H9 (cell line): ENCODE data around the gene CTDSPL. TPM values are rescaled to one million over a fixed set of nuclear protein-coding genes. Genes with fewer than 3 reads are reported as not detected.

ENCODE experiments used
- DNase-seq: peaks from one replicate; pipeline ENCODE4 v3.0.0-alpha.2; 2017
- H2AFZ ChIP-seq: one replicate; pipeline ENCODE4 v1.6.1; 2013; ENCODE audit warnings: mild to moderate bottlenecking, low read length, control low read depth, moderate library complexity
- H2AK5ac ChIP-seq: 2 replicates; pipeline ENCODE4 v1.6.1; 2013; ENCODE audit warnings: low read length, control low read depth, mixed read lengths; ENCODE audit not compliant: insufficient read length
- H2BK120ac ChIP-seq: one replicate; pipeline ENCODE4 v1.6.1; 2013; ENCODE audit warnings: low read depth, mild to moderate bottlenecking, low read length, control low read depth, inconsistent platforms; ENCODE audit not compliant: poor library complexity, severe bottlenecking
- H2BK12ac ChIP-seq: 2 replicates; pipeline ENCODE4 v1.6.1; 2013; ENCODE audit warnings: low read length, control low read depth, mixed read lengths, low read depth; ENCODE audit not compliant: insufficient read length
- H2BK15ac ChIP-seq: 2 replicates; pipeline ENCODE4 v1.6.1; 2013; ENCODE audit warnings: low read depth, low read length, control low read depth
- H2BK20ac ChIP-seq: one replicate; pipeline ENCODE4 v1.6.1; 2013; ENCODE audit warnings: low read depth, mild to moderate bottlenecking, low read length, control low read depth, inconsistent platforms; ENCODE audit not compliant: poor library complexity, severe bottlenecking
- H2BK5ac ChIP-seq: 2 replicates; pipeline ENCODE4 v1.6.1; 2013; ENCODE audit warnings: low read length, control low read depth, mixed read lengths; ENCODE audit not compliant: insufficient read length
- H3K14ac ChIP-seq: 2 replicates; pipeline ENCODE4 v1.6.1; 2013; ENCODE audit warnings: low read length, control low read depth; ENCODE audit not compliant: insufficient read depth
- H3K18ac ChIP-seq: 2 replicates; pipeline ENCODE4 v1.6.1; 2013; ENCODE audit warnings: low read depth, mild to moderate bottlenecking, mixed read lengths, low read length, control low read depth; ENCODE audit not compliant: insufficient read length
- H3K23ac ChIP-seq: 2 replicates; pipeline ENCODE4 v1.6.1; 2013; ENCODE audit warnings: low read length, control low read depth, mixed read lengths, low read depth; ENCODE audit not compliant: insufficient read length
- H3K23me2 ChIP-seq: 2 replicates; pipeline ENCODE4 v1.6.1; 2013; ENCODE audit warnings: low read depth, mild to moderate bottlenecking, mixed read lengths, low read length, control low read depth; ENCODE audit not compliant: insufficient read length, poor library complexity, severe bottlenecking
- H3K27ac ChIP-seq: 2 replicates; pipeline ENCODE4 v1.5.1; 2013; ENCODE audit warnings: low read length, control low read depth, mixed read lengths, low read depth; ENCODE audit not compliant: insufficient read length
- H3K27me3 ChIP-seq: 2 replicates; pipeline ENCODE4 v1.6.1; 2013; ENCODE audit warnings: low read length, control low read depth, inconsistent platforms; ENCODE audit not compliant: insufficient read depth
- H3K4ac ChIP-seq: 2 replicates; pipeline ENCODE4 v1.6.1; 2013; ENCODE audit warnings: low read depth, mild to moderate bottlenecking, control low read depth, inconsistent platforms, low read length, moderate library complexity
- H3K4me1 ChIP-seq: 2 replicates; pipeline ENCODE4 v1.6.1; 2013; ENCODE audit warnings: low read length, control low read depth, inconsistent platforms; ENCODE audit not compliant: insufficient read depth
- H3K4me2 ChIP-seq: 2 replicates; pipeline ENCODE4 v1.6.1; 2013; ENCODE audit warnings: low read length, control low read depth, mixed read lengths; ENCODE audit not compliant: insufficient read length, insufficient read depth
- H3K56ac ChIP-seq: 2 replicates; pipeline ENCODE4 v1.6.1; 2013; ENCODE audit warnings: low read depth, mild to moderate bottlenecking, mixed read lengths, low read length, control low read depth; ENCODE audit not compliant: insufficient read length
- H3K79me1 ChIP-seq: 2 replicates; pipeline ENCODE4 v1.6.1; 2013; ENCODE audit warnings: low read depth, mild to moderate bottlenecking, moderate library complexity, low read length, control low read depth, inconsistent platforms; ENCODE audit not compliant: insufficient read depth, poor library complexity, severe bottlenecking
- H3K79me2 ChIP-seq: 2 replicates; pipeline ENCODE4 v1.6.1; 2013; ENCODE audit warnings: low read length, control low read depth, inconsistent platforms; ENCODE audit not compliant: insufficient read depth
- H3K9ac ChIP-seq: 2 replicates; pipeline ENCODE4 v1.6.1; 2013; ENCODE audit warnings: low read length, control low read depth, mixed read lengths; ENCODE audit not compliant: insufficient read length; ENCODE audit errors: extremely low read depth
- H3K9me3 ChIP-seq: one replicate; pipeline ENCODE4 v1.6.1; 2013; ENCODE audit warnings: low read depth, low read length, inconsistent platforms; ENCODE audit not compliant: control insufficient read depth
- H3T11ph ChIP-seq: one replicate; pipeline ENCODE4 v1.6.1; 2013; ENCODE audit warnings: mild to moderate bottlenecking, low read length, control low read depth, inconsistent platforms
- H4K20me1 ChIP-seq: one replicate; pipeline ENCODE4 v1.6.1; 2013; ENCODE audit not compliant: control insufficient read depth, insufficient read length, insufficient read depth
- H4K5ac ChIP-seq: 2 replicates; pipeline ENCODE4 v1.6.1; 2013; ENCODE audit warnings: low read depth, mild to moderate bottlenecking, mixed read lengths, low read length, control low read depth; ENCODE audit not compliant: insufficient read length
- H4K8ac ChIP-seq: replicated peaks from 2 replicates; pipeline ENCODE4 v1.6.1; 2013; ENCODE audit warnings: low read length, control low read depth, mixed read lengths, low read depth; ENCODE audit not compliant: insufficient read length
- H4K91ac ChIP-seq: 2 replicates; pipeline ENCODE4 v1.6.1; 2013; ENCODE audit warnings: low read depth, mild to moderate bottlenecking, moderate library complexity, mixed read lengths, low read length, control low read depth; ENCODE audit not compliant: insufficient read length
- H3K27ac Mint-ChIP-seq, 3 experiments: 2 replicates in 2 of 3; 3 replicates in 1 of 3; pipeline ENCODE4 v1.8.0; 2020 to 2021; ENCODE audit warnings: mixed read lengths in 3 of 3, mild to moderate bottlenecking in 1 of 3, moderate library complexity in 1 of 3
- H3K27me3 Mint-ChIP-seq: 2 replicates; pipeline ENCODE4 v1.8.0; 2021; ENCODE audit warnings: low read depth, mild to moderate bottlenecking, moderate library complexity, mixed read lengths
- H3K36me3 Mint-ChIP-seq, 3 experiments: 2 replicates in 2 of 3; 3 replicates in 1 of 3; pipeline ENCODE4 v1.8.0; 2020 to 2021; ENCODE audit warnings: low read depth in 3 of 3, mixed read lengths in 3 of 3; ENCODE audit not compliant: insufficient read depth in 1 of 3
- H3K4me1 Mint-ChIP-seq, 2 experiments: 2 replicates each; pipeline ENCODE4 v1.8.0; 2020; ENCODE audit warnings: mixed read lengths in 2 of 2
- H3K4me3 Mint-ChIP-seq, 2 experiments: 2 replicates in 1 of 2; 3 replicates in 1 of 2; pipeline ENCODE4 v1.8.0; 2020 to 2021; ENCODE audit warnings: mild to moderate bottlenecking in 2 of 2, mixed read lengths in 2 of 2, moderate library complexity in 1 of 2
- H3K9me3 Mint-ChIP-seq, 2 experiments: 2 replicates in 1 of 2; 3 replicates in 1 of 2; pipeline ENCODE4 v1.8.0; 2020; ENCODE audit warnings: mild to moderate bottlenecking in 2 of 2, mixed read lengths in 2 of 2, moderate library complexity in 1 of 2
- WGBS: extraction: QIAGEN DNeasy Blood & Tissue Kit; methylation state at CpG from one replicate; pipeline ENCODE4 v1.1.7; 2013; ENCODE audit warnings: missing lambda C conversion rate, low lambda C conversion rate, mixed read lengths; ENCODE audit not compliant: insufficient read length; ENCODE audit errors: extremely low coverage; 5-methylcytosine and 5-hydroxymethylcytosine counted together
- total RNA-seq: library from RNA; stranded (reverse); gene quantifications from 2 replicates; pipeline ENCODE4 v1.2.1, GENCODE V29; 2021
- TF ChIP-seq, protein P1 (sequence below): fragments of 200-600 bp; sonication (generic); conservative IDR thresholded peaks from 3 replicates; pipeline ENCODE4 v1.8.0; 2021; ENCODE audit warnings: antibody characterized with exemption, mild to moderate bottlenecking

Gene CTDSPL
- total RNA-seq, 1 experiment from 2014 or later, result 20.8 TPM

DNA sequence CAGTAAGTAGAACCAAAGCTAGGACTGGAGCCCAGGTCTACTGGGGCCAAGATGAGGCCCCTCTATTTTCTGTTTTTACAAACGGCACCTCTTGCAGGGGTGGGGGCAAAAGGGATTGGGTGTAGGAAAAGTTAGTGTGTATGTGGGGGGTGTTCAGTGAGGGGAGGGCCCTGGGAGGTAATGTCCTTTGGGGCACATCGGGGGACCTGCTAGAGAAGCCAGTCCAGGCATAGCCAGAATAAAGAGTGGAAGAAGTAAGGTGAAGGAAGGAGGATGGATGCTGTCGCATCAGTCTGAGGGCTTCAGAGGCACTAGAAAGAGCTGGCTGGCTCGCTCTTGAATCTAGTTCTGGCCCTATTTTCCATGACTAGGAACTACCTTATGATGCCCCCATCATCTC is 165.2 kb downstream of the CTDSPL start:
- H2AFZ ChIP-seq, result no peak overlapping the region
- H2AK5ac ChIP-seq, result no peak overlapping the region
- H3K9ac ChIP-seq, result no peak overlapping the region
- H2BK15ac ChIP-seq, result no peak overlapping the region
- Mint-ChIP-seq H3K9me3 (no peaks in the 10 kb centered on the region; a peak in 1 of 5 replicates), H3K4me1 (peaks cover 17 to 23% of the 10 kb centered on the region in 2 experiments), H3K36me3 (no peaks in the 10 kb centered on the region; a peak in 2 of 7 replicates), H3K27me3 (peaks cover 52% of the 10 kb centered on the region), H3K27ac (no peak overlapping the region), H3K4me3 (no peak overlapping the region)
- no peak overlapping the region for H3T11ph ChIP-seq
- H3K56ac ChIP-seq, result no peak overlapping the region
- no peak overlapping the region for H3K18ac ChIP-seq
- DNase-seq, result no peak
- no peak overlapping the region for H4K8ac ChIP-seq
- H3K79me1 ChIP-seq, result no peaks in the 10 kb centered on the region
- no peaks in the 10 kb centered on the region for H4K20me1 ChIP-seq
- H3K14ac ChIP-seq, result no peak overlapping the region
- no peak overlapping the region for H3K4ac ChIP-seq
- no peak overlapping the region for H4K91ac ChIP-seq
- H2BK20ac ChIP-seq, result no peak overlapping the region
- H3K27ac ChIP-seq, result no peak overlapping the region
- no peak overlapping the region for H3K4me2 ChIP-seq
- no peak overlapping the region for H2BK12ac ChIP-seq
- H4K5ac ChIP-seq, result no peak overlapping the region
- H3K79me2 ChIP-seq, result no peaks in the 10 kb centered on the region
- no CpG with 5 or more reads among the region's 4 CpGs for WGBS
- peaks cover 10% of the 10 kb centered on the region for H3K23me2 ChIP-seq
- no peaks in the 10 kb centered on the region for H3K4me1 ChIP-seq
- H3K9me3 ChIP-seq, result no peaks in the 10 kb centered on the region
- H2BK5ac ChIP-seq, result no peak overlapping the region
- no peak overlapping the region for H2BK120ac ChIP-seq
- peaks cover 19% of the 10 kb centered on the region; the same call in 1 of the 2 replicates for H3K27me3 ChIP-seq
- H3K23ac ChIP-seq, result no peak overlapping the region
- TF ChIP-seq, protein P1, sequence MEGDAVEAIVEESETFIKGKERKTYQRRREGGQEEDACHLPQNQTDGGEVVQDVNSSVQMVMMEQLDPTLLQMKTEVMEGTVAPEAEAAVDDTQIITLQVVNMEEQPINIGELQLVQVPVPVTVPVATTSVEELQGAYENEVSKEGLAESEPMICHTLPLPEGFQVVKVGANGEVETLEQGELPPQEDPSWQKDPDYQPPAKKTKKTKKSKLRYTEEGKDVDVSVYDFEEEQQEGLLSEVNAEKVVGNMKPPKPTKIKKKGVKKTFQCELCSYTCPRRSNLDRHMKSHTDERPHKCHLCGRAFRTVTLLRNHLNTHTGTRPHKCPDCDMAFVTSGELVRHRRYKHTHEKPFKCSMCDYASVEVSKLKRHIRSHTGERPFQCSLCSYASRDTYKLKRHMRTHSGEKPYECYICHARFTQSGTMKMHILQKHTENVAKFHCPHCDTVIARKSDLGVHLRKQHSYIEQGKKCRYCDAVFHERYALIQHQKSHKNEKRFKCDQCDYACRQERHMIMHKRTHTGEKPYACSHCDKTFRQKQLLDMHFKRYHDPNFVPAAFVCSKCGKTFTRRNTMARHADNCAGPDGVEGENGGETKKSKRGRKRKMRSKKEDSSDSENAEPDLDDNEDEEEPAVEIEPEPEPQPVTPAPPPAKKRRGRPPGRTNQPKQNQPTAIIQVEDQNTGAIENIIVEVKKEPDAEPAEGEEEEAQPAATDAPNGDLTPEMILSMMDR, result no peak
